T1000 (cell line): ENCODE results near the gene LRRC19.

Experiments used
- DNase-seq: peaks from one replicate; lab custom pipeline; 2025; ENCODE audit warnings: mixed read lengths; lab: John Stamatoyannopoulos, UW

LRRC19 gene

DNA sequence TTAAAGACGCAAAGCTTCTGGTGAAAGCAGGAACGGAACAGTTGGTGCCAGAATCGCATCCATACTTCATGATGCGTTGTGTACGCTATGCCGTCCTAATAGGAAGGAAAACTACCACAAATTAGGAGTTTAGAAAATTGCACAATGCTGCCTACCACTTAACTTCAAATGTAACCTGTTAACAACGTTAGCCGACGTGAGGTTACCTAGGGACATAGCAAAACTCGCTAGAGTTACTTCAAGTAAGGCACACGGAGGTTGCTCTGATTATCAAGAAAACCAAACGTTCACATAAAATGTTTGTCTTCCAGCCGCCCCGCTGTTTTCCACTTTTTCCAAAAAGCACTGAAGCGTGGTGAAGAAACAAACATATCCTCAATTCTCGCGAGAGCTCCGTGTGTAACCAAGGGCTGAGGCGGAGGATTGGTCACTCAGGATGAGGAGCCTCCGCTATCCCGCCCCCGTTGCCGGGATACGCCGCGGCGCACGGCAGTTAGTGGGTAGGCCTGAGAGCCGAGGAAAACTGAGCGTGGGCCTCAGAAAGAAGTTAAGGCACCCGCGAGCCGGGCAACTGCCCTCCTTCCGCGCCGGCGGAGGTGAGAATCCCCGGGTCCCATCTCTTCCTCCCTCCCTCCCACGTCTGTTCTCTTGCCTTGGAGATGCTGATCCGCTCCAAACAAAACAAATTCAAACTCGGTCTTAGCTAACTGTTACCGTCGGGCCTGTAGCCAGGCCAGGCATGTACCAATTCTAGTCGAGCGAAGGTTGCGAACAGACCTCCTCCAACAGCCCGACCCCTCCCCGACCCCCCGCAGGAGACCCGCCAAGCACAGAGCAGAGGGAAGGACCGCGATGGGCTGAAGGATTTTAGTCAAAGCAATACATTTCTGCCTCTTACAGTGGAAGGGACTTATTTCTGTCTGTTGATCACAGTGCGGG, 49.3 kb downstream of the LRRC19 start, which contains the start of gene IFT74:
IFT74 (plus strand) TSS at position 492 of the 939 bp plus-strand sequence. CDS start 5,556 bp downstream, outside the sequence.
- DNase-seq = peak; percentile 80

DNA sequence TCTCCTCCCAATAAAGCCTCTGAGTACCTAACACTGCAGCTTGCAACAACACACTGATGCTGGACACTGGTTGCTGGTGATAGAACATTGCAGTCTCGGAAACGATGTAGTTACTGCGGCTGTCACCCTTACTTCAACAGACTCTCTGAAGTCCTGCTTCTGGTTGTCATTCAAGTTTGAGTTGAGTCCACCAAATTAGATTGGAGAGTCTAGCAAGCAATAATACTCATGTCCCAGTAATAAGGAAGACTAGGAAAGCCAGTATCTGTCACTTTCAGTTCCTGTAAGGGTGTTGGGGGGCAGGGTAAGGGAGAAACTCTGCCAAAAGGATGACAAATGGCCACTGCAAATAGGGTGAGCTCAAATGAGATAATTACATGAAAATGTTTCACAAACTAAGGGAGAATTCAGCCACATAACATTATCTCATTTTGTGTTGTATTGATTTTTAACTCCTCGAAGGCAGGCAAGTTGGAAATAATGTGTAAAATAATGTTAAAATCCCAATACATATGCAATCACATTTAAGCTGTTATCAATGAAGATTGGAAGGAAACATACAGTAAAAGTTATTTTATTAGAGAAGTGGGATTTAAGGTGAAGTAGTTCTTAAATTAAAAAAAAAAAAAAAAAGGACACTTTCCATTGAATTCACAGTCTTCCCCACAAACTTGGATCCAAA, 50.1 kb downstream of the LRRC19 start:
- no peak for DNase-seq

- no peak for DNase-seq
These were observed 51.4 kb downstream of the LRRC19 start for GRCh38 chr9:26954050-26954508.

DNA sequence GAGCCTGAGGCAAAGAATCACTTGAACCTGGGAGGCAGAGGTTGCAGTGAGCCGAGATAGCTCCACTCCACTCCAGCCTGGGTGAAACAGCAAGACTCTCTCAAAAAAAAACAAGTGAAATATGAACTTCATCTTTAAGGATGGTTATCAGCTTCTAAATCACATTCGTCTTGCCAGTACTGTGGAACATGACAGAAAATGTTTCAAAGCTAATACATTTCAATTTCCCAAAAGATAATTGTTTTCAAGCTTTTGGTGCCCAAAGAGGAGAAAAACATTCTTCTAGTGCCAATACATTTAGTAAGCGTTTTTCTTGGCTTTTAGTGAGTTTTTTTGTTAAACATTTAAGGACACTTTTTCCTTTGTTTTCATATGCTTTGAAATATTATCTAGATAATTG, 53.7 kb downstream of the LRRC19 start:
- no peak for DNase-seq

DNA sequence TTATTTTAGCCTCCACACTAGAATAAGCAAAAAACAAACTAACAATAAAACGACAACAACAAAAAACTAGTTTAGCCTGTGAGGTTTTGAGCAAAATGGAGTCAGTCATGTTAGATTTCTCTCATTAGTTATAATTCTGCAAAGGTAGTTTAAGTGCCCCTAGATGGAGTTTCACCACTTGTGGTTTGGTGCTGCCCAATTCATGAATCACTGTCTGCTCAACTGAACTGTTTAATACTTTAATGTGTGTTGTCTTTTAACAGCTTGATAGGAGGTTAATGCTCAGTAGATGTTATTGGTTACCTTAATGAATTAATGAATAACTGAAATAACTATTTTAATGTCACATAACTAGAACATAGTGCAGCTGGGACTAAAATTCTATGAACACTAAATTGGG, 55.0 kb downstream of the LRRC19 start:
- DNase-seq = no peak

- DNase-seq = no peak
These were observed 55.8 kb downstream of the LRRC19 start for GRCh38 chr9:26949637-26950069.

- DNase-seq = no peak
These were observed 57.7 kb downstream of the LRRC19 start for GRCh38 chr9:26947736-26948135.

DNA sequence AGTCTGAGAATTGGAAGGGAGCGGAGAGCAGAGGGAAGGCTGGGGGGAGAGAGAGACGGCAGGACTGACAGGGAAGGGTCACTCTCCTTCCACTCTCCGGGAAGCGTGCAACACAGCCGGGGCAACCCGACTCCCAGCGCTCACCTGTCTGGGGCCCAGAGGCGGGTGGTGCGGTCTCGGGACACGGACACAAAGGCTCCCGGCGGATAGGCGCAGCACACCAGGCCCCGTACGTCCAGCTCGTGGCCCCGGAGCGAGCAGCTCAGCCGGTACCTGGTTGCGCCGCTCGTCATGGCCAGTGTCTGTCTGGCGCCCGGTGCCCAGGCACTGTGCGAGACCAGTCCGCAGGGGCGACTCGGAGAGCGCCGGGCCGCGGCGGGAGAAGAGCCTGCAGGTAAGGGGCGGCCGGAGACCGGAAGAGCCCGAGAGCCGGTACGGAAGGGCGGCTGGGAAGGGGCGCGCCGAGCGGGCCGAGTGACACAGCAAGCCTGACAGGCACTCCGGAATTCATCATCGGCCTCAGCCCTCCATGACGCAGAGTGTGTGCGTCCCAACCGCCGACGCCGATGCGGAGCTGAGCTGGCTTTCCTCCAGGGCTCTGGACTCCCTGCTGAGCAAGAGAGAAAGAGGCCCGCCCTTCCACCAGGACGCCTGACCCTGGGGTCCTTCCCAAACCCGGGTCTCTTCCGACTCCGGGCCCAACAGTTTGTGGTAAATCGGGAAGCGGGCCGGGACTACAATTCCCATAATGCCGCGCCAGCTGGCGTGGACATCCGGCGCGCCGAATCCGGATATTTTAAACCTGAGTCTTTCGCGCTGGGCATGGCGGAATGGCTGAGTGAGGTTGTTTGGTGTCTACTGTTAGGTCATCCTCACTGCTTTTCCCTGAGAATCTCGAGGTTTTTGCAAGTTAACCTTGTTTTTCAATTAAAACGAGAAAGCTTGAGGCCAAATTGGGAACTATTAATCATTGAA, 58.4 kb downstream of the LRRC19 start, which contains the start of gene PLAA:
PLAA (minus strand) TSS at position 490 of the 975 bp plus-strand sequence; CDS start at position 293, 197 bp downstream.
- DNase-seq = peak; percentile 61

DNA sequence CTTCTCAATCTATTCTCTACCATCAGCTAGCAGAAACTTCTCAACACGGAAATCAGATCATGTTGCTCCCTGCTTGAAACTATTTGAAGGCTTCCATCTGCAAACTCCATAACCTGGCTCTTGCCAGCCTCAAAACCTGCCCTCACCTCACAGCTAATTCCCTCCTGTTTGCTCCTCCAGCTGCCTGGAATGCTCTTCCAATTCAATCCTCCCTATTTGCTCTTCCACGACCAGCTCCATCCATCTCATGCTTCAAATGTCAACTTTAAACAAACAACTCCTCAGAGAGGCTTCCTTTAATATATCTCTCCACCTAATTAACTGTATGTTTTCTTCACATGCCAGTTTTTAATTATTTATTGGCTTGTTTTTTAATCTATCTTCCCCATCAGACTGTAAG, 59.9 kb downstream of the LRRC19 start:
- DNase-seq = no peak
